Neutrophil (primary cell): ENCODE results near the gene RAB15.

Experiments
- H3K27ac ChIP-seq: fragments of 200-600 bp; sonication (generic); 2 replicates; pipeline ENCODE4 v1.5.1; 2016; ENCODE audit warnings: mild to moderate bottlenecking, moderate library complexity
- H3K27me3 ChIP-seq: fragments of 200-600 bp; sonication (generic); 2 replicates; pipeline ENCODE4 v1.6.0; 2016; ENCODE audit warnings: mild to moderate bottlenecking
- H3K36me3 ChIP-seq: fragments of 200-600 bp; sonication (generic); 2 replicates; pipeline ENCODE4 v1.5.1; 2017
- H3K4me1 ChIP-seq, 2 experiments: fragments of 200-600 bp in 1 of 2; sonication (generic) in 1 of 2; 1 replicate in 1 of 2; 2 replicates in 1 of 2; pipeline versions ENCODE4 v1.5.1 to v1.6.1; 2013 to 2016; ENCODE audit warnings: low read depth in 1 of 2, low read length in 1 of 2, mild to moderate bottlenecking in 1 of 2, moderate library complexity in 1 of 2; ENCODE audit not compliant: control insufficient read depth in 1 of 2, insufficient read depth in 1 of 2
- H3K4me3 ChIP-seq, 2 experiments: fragments of 200-600 bp in 1 of 2; sonication (generic) in 1 of 2; 1 replicate in 1 of 2; 2 replicates in 1 of 2; pipeline ENCODE4 v1.5.1; 2013 to 2016; ENCODE audit warnings: low read depth in 1 of 2, low read length in 1 of 2, mild to moderate bottlenecking in 1 of 2, moderate library complexity in 1 of 2
- H3K9me3 ChIP-seq: fragments of 200-600 bp; sonication (generic); 2 replicates; pipeline ENCODE4 v1.5.1; 2016
- TF ChIP-seq, protein P1 (sequence below): fragments of 200-600 bp; sonication (generic); IDR thresholded peaks from 2 replicates; pipeline ENCODE4 v1.5.1; 2016; ENCODE audit warnings: antibody characterized with exemption

Gene RAB15

GRCh38 chr14:65011538-65011937 lies 39.4 kb upstream of the RAB15 start:
- no peaks in the 10 kb centered on the region for H3K27me3 ChIP-seq
- H3K27ac ChIP-seq, result peak overlapping the region; percentile 67
- no peaks in the 10 kb centered on the region for H3K36me3 ChIP-seq
- TF ChIP-seq, protein P1, sequence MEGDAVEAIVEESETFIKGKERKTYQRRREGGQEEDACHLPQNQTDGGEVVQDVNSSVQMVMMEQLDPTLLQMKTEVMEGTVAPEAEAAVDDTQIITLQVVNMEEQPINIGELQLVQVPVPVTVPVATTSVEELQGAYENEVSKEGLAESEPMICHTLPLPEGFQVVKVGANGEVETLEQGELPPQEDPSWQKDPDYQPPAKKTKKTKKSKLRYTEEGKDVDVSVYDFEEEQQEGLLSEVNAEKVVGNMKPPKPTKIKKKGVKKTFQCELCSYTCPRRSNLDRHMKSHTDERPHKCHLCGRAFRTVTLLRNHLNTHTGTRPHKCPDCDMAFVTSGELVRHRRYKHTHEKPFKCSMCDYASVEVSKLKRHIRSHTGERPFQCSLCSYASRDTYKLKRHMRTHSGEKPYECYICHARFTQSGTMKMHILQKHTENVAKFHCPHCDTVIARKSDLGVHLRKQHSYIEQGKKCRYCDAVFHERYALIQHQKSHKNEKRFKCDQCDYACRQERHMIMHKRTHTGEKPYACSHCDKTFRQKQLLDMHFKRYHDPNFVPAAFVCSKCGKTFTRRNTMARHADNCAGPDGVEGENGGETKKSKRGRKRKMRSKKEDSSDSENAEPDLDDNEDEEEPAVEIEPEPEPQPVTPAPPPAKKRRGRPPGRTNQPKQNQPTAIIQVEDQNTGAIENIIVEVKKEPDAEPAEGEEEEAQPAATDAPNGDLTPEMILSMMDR, result no peak
- H3K9me3 ChIP-seq, result no peaks in the 10 kb centered on the region
- peaks cover 10 to 13% of the 10 kb centered on the region in 2 experiments for H3K4me1 ChIP-seq
- no peak overlapping the region for H3K4me3 ChIP-seq

- no peaks in the 10 kb centered on the region for H3K9me3 ChIP-seq
- no peak overlapping the region for H3K27ac ChIP-seq
- H3K36me3 ChIP-seq, result no peaks in the 10 kb centered on the region
- TF ChIP-seq, protein P1, result no peak
- no peaks in the 10 kb centered on the region for H3K27me3 ChIP-seq
- H3K4me1 ChIP-seq, result peaks cover 10 to 13% of the 10 kb centered on the region in 2 experiments
- H3K4me3 ChIP-seq, result no peak overlapping the region
These were observed 38.2 kb upstream of the RAB15 start for GRCh38 chr14:65010211-65010931.

- Histone ChIP-seq H3K27ac (no peak overlapping the region), H3K36me3 (no peaks in the 10 kb centered on the region)
- TF ChIP-seq, protein P1, result no peak
These were observed 35.1 kb upstream of the RAB15 start for GRCh38 chr14:65007202-65007601.

GRCh38 chr14:65006261-65006721 lies 34.2 kb upstream of the RAB15 start:
- no peaks in the 10 kb centered on the region for H3K27me3 ChIP-seq
- TF ChIP-seq, protein P1, result no peak
- H3K4me1 ChIP-seq, result peaks cover 0 to 3% of the 10 kb centered on the region in 2 experiments
- no peak overlapping the region for H3K27ac ChIP-seq
- no peaks in the 10 kb centered on the region for H3K36me3 ChIP-seq
- no peaks in the 10 kb centered on the region for H3K9me3 ChIP-seq
- no peak overlapping the region for H3K4me3 ChIP-seq

More at GRCh38 chr14:65007202-65007601, 35.1 kb upstream of the RAB15 start:
- Histone ChIP-seq H3K4me3 (no peak overlapping the region), H3K4me1 (peaks cover 0 to 3% of the 10 kb centered on the region in 2 experiments), H3K27me3 (no peaks in the 10 kb centered on the region), H3K9me3 (no peaks in the 10 kb centered on the region)

DNA sequence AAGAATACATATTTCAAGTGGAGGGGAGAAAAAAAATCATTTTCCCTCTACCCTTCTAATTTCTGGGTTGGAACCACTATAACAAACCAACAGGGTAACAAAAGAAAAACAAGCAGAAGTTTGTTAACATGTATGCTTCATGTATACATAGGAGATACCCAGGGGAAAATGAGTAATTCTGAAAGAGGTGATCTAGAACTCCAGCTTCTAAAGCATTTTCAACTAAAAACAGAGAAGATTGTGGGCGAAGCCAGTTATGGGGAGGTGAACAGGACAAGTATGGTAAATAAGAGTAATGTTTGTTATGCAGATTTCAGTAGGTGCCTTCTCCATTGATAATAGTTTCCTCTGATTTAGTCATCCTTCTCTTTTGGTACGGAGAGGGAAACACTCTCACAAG lies 31.3 kb upstream of the RAB15 start:
- H3K36me3 ChIP-seq, result no peaks in the 10 kb centered on the region
- peaks cover 0 to 3% of the 10 kb centered on the region in 2 experiments for H3K4me1 ChIP-seq
- H3K9me3 ChIP-seq, result no peaks in the 10 kb centered on the region
- no peaks in the 10 kb centered on the region for H3K27me3 ChIP-seq
- H3K27ac ChIP-seq, result no peak overlapping the region
- TF ChIP-seq, protein P1, result no peak
- no peak overlapping the region for H3K4me3 ChIP-seq
